Hepatocyte (in vitro differentiated cells): Measurements from ENCODE around the gene SSBP2.

ENCODE experiments used
- EZH2 ChIP-seq: fragments of 200-600 bp; sonication (generic); IDR thresholded peaks from 2 replicates; pipeline ENCODE4 v1.6.1; 2016; ENCODE audit warnings: antibody characterized with exemption, mild to moderate bottlenecking, borderline replicate concordance
- EZH2phosphoT487 ChIP-seq: fragments of 200-600 bp; sonication (generic); IDR thresholded peaks from one replicate; pipeline ENCODE4 v1.6.1; 2018; ENCODE audit warnings: antibody characterized with exemption, mild to moderate bottlenecking, low read depth, moderate library complexity; ENCODE audit not compliant: unreplicated experiment, severe bottlenecking
- TF ChIP-seq, protein P1 (sequence below): fragments of 200-600 bp; sonication (generic); IDR thresholded peaks from 2 replicates; pipeline ENCODE4 v1.5.1; 2016; ENCODE audit warnings: antibody characterized with exemption, mild to moderate bottlenecking; ENCODE audit not compliant: poor library complexity

DNA sequence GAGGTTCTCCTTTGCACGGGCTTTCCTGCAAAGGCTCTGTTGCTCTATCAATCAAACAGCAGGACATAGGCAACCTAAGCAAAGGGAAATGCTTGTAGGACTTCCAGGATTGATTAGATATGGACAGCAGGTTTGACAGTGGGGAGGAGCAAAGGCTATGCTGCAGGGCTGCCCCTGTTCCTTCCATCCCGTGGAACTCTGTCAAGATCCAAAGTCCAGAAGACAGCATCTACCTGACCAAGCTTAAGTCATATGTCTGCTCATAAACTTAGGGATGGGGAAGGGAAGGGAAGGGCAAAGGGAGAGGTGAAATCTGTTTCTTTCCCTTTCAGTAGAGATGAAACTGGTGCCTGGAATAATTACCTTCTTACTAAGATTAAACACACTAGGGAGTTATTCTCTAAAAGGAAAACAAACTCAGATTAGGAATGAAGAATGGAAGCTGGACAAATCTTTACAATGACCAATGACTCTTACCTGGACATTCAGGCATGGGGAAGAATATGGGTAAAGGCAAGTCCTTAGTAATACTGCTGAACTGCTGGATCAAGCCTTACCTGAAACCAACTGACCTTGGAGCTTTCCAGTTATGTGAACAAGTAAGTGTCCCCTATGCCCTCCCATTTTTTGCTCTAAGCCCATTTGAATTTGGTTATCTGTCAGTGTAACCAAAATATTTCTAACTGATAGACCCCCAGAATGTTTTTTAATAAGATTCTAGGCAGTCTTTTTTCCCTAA is 348.5 kb downstream of the SSBP2 start:
- TF ChIP-seq, protein P1, sequence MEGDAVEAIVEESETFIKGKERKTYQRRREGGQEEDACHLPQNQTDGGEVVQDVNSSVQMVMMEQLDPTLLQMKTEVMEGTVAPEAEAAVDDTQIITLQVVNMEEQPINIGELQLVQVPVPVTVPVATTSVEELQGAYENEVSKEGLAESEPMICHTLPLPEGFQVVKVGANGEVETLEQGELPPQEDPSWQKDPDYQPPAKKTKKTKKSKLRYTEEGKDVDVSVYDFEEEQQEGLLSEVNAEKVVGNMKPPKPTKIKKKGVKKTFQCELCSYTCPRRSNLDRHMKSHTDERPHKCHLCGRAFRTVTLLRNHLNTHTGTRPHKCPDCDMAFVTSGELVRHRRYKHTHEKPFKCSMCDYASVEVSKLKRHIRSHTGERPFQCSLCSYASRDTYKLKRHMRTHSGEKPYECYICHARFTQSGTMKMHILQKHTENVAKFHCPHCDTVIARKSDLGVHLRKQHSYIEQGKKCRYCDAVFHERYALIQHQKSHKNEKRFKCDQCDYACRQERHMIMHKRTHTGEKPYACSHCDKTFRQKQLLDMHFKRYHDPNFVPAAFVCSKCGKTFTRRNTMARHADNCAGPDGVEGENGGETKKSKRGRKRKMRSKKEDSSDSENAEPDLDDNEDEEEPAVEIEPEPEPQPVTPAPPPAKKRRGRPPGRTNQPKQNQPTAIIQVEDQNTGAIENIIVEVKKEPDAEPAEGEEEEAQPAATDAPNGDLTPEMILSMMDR, result no peak
- TF ChIP-seq EZH2phosphoT487 (no peak), EZH2 (no peak)
